ENCODE data around the gene MAN1A1. TPM values are rescaled to one million over a fixed set of nuclear protein-coding genes. Genes with fewer than 3 reads are reported as not detected.
"Not testable (repeated sequence)": the region's sequence is repeated elsewhere in the genome, so short reads cannot be mapped to it uniquely, and the experiment has no call there.

MAN1A1 gene
- total and polyA plus RNA-seq, 2 experiments from 2014 or later = 2.0 to 8.7 TPM

DNA sequence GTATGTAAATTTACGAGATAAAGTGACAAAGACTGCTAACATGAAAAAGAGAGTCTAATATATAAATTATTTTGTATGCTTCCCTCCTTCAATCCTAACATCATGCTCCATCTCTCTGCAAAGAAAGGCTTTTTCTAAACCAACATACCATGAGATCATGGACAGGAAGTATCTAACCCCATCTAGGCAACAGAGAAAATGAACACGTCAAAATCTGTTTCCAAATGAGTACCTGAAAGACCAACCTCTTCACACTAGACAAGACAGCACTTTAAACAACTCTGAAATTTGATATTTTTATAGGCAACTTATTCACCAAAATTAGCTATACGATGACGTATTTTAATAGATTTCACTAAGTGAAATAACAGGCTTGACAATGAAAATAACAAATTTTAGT, 54.6 kb downstream of the MAN1A1 start:
- Histone ChIP-seq H3K4me2 (no peak overlapping the region), H3K79me2 (replicated peaks; ENCODE audit: insufficient read depth) (no peaks in the 10 kb centered on the region), H3F3A (replicated peaks; ENCODE audit: low read depth) (no peaks in the 10 kb centered on the region), H3K4me3 (no peak overlapping the region), H3K9me2 (ENCODE audit: insufficient read depth) (no peaks in the 10 kb centered on the region), H3K4me1 (ENCODE audit: insufficient read depth) (peaks cover 19% of the 10 kb centered on the region), H4K20me1 (replicated peaks; ENCODE audit: insufficient read depth) (no peaks in the 10 kb centered on the region), H3K27me3 (ENCODE audit: insufficient read depth) (no peaks in the 10 kb centered on the region), H3K27ac (ENCODE audit: low read depth) (no peak overlapping the region), H3K36me3 (ENCODE audit: insufficient read depth) (no peaks in the 10 kb centered on the region), H2AFZ (no peak overlapping the region)
- TF ChIP-seq, protein P1, sequence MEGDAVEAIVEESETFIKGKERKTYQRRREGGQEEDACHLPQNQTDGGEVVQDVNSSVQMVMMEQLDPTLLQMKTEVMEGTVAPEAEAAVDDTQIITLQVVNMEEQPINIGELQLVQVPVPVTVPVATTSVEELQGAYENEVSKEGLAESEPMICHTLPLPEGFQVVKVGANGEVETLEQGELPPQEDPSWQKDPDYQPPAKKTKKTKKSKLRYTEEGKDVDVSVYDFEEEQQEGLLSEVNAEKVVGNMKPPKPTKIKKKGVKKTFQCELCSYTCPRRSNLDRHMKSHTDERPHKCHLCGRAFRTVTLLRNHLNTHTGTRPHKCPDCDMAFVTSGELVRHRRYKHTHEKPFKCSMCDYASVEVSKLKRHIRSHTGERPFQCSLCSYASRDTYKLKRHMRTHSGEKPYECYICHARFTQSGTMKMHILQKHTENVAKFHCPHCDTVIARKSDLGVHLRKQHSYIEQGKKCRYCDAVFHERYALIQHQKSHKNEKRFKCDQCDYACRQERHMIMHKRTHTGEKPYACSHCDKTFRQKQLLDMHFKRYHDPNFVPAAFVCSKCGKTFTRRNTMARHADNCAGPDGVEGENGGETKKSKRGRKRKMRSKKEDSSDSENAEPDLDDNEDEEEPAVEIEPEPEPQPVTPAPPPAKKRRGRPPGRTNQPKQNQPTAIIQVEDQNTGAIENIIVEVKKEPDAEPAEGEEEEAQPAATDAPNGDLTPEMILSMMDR (conservative IDR thresholded peaks at IDR 0.05; ENCODE audit: low read depth in 2 of 2) = no peak
- TF ChIP-seq, protein P2, sequence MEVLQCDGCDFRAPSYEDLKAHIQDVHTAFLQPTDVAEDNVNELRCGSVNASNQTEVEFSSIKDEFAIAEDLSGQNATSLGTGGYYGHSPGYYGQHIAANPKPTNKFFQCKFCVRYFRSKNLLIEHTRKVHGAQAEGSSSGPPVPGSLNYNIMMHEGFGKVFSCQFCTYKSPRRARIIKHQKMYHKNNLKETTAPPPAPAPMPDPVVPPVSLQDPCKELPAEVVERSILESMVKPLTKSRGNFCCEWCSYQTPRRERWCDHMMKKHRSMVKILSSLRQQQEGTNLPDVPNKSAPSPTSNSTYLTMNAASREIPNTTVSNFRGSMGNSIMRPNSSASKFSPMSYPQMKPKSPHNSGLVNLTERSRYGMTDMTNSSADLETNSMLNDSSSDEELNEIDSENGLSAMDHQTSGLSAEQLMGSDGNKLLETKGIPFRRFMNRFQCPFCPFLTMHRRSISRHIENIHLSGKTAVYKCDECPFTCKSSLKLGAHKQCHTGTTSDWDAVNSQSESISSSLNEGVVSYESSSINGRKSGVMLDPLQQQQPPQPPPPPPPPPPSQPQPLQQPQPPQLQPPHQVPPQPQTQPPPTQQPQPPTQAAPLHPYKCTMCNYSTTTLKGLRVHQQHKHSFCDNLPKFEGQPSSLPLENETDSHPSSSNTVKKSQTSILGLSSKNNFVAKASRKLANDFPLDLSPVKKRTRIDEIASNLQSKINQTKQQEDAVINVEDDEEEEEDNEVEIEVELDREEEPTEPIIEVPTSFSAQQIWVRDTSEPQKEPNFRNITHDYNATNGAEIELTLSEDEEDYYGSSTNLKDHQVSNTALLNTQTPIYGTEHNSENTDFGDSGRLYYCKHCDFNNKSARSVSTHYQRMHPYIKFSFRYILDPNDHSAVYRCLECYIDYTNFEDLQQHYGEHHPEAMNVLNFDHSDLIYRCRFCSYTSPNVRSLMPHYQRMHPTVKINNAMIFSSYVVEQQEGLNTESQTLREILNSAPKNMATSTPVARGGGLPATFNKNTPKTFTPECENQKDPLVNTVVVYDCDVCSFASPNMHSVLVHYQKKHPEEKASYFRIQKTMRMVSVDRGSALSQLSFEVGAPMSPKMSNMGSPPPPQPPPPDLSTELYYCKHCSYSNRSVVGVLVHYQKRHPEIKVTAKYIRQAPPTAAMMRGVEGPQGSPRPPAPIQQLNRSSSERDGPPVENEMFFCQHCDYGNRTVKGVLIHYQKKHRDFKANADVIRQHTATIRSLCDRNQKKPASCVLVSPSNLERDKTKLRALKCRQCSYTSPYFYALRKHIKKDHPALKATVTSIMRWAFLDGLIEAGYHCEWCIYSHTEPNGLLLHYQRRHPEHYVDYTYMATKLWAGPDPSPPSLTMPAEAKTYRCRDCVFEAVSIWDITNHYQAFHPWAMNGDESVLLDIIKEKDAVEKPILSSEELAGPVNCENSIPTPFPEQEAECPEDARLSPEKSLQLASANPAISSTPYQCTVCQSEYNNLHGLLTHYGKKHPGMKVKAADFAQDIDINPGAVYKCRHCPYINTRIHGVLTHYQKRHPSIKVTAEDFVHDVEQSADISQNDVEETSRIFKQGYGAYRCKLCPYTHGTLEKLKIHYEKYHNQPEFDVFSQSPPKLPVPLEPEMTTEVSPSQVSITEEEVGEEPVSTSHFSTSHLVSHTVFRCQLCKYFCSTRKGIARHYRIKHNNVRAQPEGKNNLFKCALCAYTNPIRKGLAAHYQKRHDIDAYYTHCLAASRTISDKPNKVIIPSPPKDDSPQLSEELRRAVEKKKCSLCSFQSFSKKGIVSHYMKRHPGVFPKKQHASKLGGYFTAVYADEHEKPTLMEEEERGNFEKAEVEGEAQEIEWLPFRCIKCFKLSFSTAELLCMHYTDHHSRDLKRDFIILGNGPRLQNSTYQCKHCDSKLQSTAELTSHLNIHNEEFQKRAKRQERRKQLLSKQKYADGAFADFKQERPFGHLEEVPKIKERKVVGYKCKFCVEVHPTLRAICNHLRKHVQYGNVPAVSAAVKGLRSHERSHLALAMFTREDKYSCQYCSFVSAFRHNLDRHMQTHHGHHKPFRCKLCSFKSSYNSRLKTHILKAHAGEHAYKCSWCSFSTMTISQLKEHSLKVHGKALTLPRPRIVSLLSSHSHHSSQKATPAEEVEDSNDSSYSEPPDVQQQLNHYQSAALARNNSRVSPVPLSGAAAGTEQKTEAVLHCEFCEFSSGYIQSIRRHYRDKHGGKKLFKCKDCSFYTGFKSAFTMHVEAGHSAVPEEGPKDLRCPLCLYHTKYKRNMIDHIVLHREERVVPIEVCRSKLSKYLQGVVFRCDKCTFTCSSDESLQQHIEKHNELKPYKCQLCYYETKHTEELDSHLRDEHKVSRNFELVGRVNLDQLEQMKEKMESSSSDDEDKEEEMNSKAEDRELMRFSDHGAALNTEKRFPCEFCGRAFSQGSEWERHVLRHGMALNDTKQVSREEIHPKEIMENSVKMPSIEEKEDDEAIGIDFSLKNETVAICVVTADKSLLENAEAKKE (CRISPR knock-in tag; IDR thresholded peaks at IDR 0.05) = no peak
- TF ChIP-seq, protein P3, sequence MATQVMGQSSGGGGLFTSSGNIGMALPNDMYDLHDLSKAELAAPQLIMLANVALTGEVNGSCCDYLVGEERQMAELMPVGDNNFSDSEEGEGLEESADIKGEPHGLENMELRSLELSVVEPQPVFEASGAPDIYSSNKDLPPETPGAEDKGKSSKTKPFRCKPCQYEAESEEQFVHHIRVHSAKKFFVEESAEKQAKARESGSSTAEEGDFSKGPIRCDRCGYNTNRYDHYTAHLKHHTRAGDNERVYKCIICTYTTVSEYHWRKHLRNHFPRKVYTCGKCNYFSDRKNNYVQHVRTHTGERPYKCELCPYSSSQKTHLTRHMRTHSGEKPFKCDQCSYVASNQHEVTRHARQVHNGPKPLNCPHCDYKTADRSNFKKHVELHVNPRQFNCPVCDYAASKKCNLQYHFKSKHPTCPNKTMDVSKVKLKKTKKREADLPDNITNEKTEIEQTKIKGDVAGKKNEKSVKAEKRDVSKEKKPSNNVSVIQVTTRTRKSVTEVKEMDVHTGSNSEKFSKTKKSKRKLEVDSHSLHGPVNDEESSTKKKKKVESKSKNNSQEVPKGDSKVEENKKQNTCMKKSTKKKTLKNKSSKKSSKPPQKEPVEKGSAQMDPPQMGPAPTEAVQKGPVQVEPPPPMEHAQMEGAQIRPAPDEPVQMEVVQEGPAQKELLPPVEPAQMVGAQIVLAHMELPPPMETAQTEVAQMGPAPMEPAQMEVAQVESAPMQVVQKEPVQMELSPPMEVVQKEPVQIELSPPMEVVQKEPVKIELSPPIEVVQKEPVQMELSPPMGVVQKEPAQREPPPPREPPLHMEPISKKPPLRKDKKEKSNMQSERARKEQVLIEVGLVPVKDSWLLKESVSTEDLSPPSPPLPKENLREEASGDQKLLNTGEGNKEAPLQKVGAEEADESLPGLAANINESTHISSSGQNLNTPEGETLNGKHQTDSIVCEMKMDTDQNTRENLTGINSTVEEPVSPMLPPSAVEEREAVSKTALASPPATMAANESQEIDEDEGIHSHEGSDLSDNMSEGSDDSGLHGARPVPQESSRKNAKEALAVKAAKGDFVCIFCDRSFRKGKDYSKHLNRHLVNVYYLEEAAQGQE (IDR thresholded peaks at IDR 0.05; ENCODE audit: unreplicated experiment) = no peak
- TF ChIP-seq STAT1 (IDR thresholded peaks at IDR 0.05; ENCODE audit: unreplicated experiment) = no peak
- no peak overlapping the region for H3K4me3 Mint-ChIP-seq
- no peak overlapping the region; the same call in 1 of the 2 replicates for H3K27ac Mint-ChIP-seq
- no peaks in the 10 kb centered on the region for H3K36me3 Mint-ChIP-seq (ENCODE audit: low read depth)
- no peaks in the 10 kb centered on the region for H3K27me3 Mint-ChIP-seq (ENCODE audit: insufficient read depth, low read depth, poor library complexity)
- ATAC-seq (no peak), DNase-seq (ENCODE audit: low spot score) (no peak)
- H3K4me1 Mint-ChIP-seq = peaks cover 16% of the 10 kb centered on the region; the same call in 2 of the 3 replicates
- no peaks in the 10 kb centered on the region; the same call in 2 of the 3 replicates for H3K9me3 Mint-ChIP-seq

DNA sequence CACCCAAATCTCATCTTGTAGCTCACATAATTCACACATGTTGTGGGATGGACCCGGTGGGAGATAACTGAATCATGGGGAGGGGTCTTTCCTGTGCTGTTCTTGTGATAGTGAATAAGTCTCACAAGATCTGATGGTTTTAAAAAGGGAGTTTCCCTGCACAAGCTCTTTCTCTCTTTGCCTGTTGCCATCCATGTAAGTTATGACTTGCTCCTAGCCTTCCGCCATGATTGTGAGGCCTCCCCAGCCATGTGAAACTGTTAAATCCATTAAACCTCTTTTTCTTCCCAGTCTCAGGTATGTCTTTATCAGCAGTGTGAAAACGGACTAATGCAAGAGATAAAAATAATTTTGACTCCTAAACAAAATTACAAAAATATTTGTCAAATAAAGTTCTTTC, 58.5 kb downstream of the MAN1A1 start:
- not testable (repeated sequence) for H3F3A ChIP-seq (replicated peaks; ENCODE audit: low read depth); H3K4me2 ChIP-seq; H3K4me3 ChIP-seq; H2AFZ ChIP-seq; H3K4me1 ChIP-seq (ENCODE audit: insufficient read depth); H3K27me3 ChIP-seq (ENCODE audit: insufficient read depth); H3K27ac ChIP-seq (ENCODE audit: low read depth); H3K27ac Mint-ChIP-seq; DNase-seq (ENCODE audit: low spot score); H3K79me2 ChIP-seq (replicated peaks; ENCODE audit: insufficient read depth); H3K27me3 Mint-ChIP-seq (ENCODE audit: insufficient read depth, low read depth, poor library complexity); ATAC-seq; H3K4me3 Mint-ChIP-seq; H3K4me1 Mint-ChIP-seq; H3K9me2 ChIP-seq (ENCODE audit: insufficient read depth); H3K36me3 Mint-ChIP-seq (ENCODE audit: low read depth); H3K36me3 ChIP-seq (ENCODE audit: insufficient read depth); H3K9me3 Mint-ChIP-seq; H4K20me1 ChIP-seq (replicated peaks; ENCODE audit: insufficient read depth)
